Liver (tissue), 9 donors: ENCODE measurements around the gene ADAM10. TPM values are rescaled to one million over a fixed set of nuclear protein-coding genes. Genes with fewer than 3 reads are reported as not detected.

ENCODE experiments used
- DNase-seq: peaks from one replicate; pipeline ENCODE4 v3.0.0-alpha.2; 2017; ENCODE audit warnings: low spot score
- H3K27ac ChIP-seq, 2 donors: one replicate each; pipeline ENCODE4 v1.7.0; 2013; ENCODE audit warnings: inconsistent platforms in 2 of 2, low read length in 2 of 2, control low read depth in 1 of 2, low read depth in 1 of 2, mild to moderate bottlenecking in 1 of 2
- H3K27me3 ChIP-seq, 4 donors: one replicate each; pipeline versions ENCODE4 v1.6.1 to v1.7.0; 2013; ENCODE audit warnings: low read length in 3 of 4, inconsistent platforms in 1 of 4, mild to moderate bottlenecking in 1 of 4, moderate library complexity in 1 of 4; ENCODE audit not compliant: control insufficient read depth in 4 of 4, insufficient read depth in 4 of 4
- H3K36me3 ChIP-seq, 4 donors: one replicate each; pipeline versions ENCODE4 v1.6.1 to v1.7.0; 2013; ENCODE audit warnings: low read length in 3 of 4, mild to moderate bottlenecking in 3 of 4, low read depth in 1 of 4, moderate library complexity in 1 of 4; ENCODE audit not compliant: control insufficient read depth in 4 of 4, insufficient read depth in 3 of 4
- H3K4me1 ChIP-seq, 4 donors: one replicate each; pipeline versions ENCODE4 v1.6.1 to v1.7.0; 2013; ENCODE audit warnings: low read length in 3 of 4, mild to moderate bottlenecking in 3 of 4, moderate library complexity in 1 of 4; ENCODE audit not compliant: control insufficient read depth in 4 of 4, insufficient read depth in 4 of 4
- H3K4me3 ChIP-seq, 3 donors: one replicate each; pipeline versions ENCODE4 v1.6.1 to v1.7.0; 2013; ENCODE audit warnings: low read length in 3 of 3, control low read depth in 1 of 3, low read depth in 1 of 3, mild to moderate bottlenecking in 1 of 3
- H3K9ac ChIP-seq, 2 donors: one replicate each; pipeline ENCODE4 v1.7.0; 2013; ENCODE audit warnings: low read length in 2 of 2, mild to moderate bottlenecking in 2 of 2, moderate library complexity in 2 of 2, control low read depth in 1 of 2, low read depth in 1 of 2
- H3K9me3 ChIP-seq, 4 donors: one replicate each; pipeline versions ENCODE4 v1.6.1 to v1.7.0; 2013; ENCODE audit warnings: low read length in 3 of 4; ENCODE audit not compliant: control insufficient read depth in 4 of 4
- ATF3 ChIP-seq: IDR thresholded peaks from 2 replicates; pipeline ENCODE4 v1.6.1; 2016; ENCODE audit warnings: antibody characterized with exemption
- CTCF ChIP-seq: fragments of 150-350 bp; IDR thresholded peaks from 2 replicates; pipeline ENCODE4 v1.5.1; 2017; ENCODE audit warnings: improper control_type of control experiment, low read depth, low read length; ENCODE audit not compliant: missing input control
- EGR1 ChIP-seq, 2 donors: IDR thresholded peaks; 2 replicates each; pipeline ENCODE4 v1.6.1; 2016 to 2018; ENCODE audit warnings: antibody characterized with exemption in 2 of 2, low read depth in 2 of 2
- FOXA1 ChIP-seq: IDR thresholded peaks from 2 replicates; pipeline ENCODE4 v1.6.1; 2016; ENCODE audit warnings: antibody characterized with exemption
- FOXA2 ChIP-seq: IDR thresholded peaks from 2 replicates; pipeline ENCODE4 v1.6.1; 2016; ENCODE audit warnings: antibody characterized with exemption
- GABPA ChIP-seq, 2 donors: IDR thresholded peaks in 1 of 2; conservative IDR thresholded peaks in 1 of 2; 2 replicates each; pipeline ENCODE4 v1.6.1; 2016; ENCODE audit warnings: antibody characterized with exemption in 2 of 2, mild to moderate bottlenecking in 1 of 2, moderate library complexity in 1 of 2
- HNF4A ChIP-seq, 2 donors: conservative IDR thresholded peaks; 2 replicates each; pipeline ENCODE4 v1.6.1; 2016; ENCODE audit warnings: antibody characterized with exemption in 2 of 2, mild to moderate bottlenecking in 2 of 2
- HNF4G ChIP-seq: IDR thresholded peaks from 2 replicates; pipeline ENCODE4 v1.6.1; 2016; ENCODE audit warnings: antibody characterized with exemption
- JUND ChIP-seq, 2 donors: IDR thresholded peaks; 2 replicates each; pipeline ENCODE4 v1.6.1; 2016; ENCODE audit warnings: antibody characterized with exemption in 2 of 2
- MAX ChIP-seq: IDR thresholded peaks from 2 replicates; pipeline ENCODE4 v1.6.1; 2016; ENCODE audit warnings: antibody characterized with exemption
- NR2F2 ChIP-seq: IDR thresholded peaks from 2 replicates; pipeline ENCODE4 v1.6.1; 2016; ENCODE audit warnings: antibody characterized with exemption
- RAD21 ChIP-seq, 2 donors: IDR thresholded peaks; 2 replicates each; pipeline ENCODE4 v1.6.1; 2016; ENCODE audit warnings: antibody characterized with exemption in 2 of 2, mild to moderate bottlenecking in 2 of 2
- REST ChIP-seq: IDR thresholded peaks from 2 replicates; pipeline ENCODE4 v1.6.1; 2016; ENCODE audit warnings: antibody characterized with exemption, mild to moderate bottlenecking
- RXRA ChIP-seq, 2 donors: IDR thresholded peaks; 2 replicates each; pipeline ENCODE4 v1.6.1; 2017 to 2018; ENCODE audit warnings: antibody characterized with exemption in 2 of 2, mild to moderate bottlenecking in 1 of 2
- SP1 ChIP-seq: IDR thresholded peaks from 2 replicates; pipeline ENCODE4 v1.6.1; 2018; ENCODE audit warnings: antibody characterized with exemption, mild to moderate bottlenecking
- TAF1 ChIP-seq: conservative IDR thresholded peaks from 2 replicates; pipeline ENCODE4 v1.6.1; 2016; ENCODE audit warnings: antibody characterized with exemption, mild to moderate bottlenecking
- YY1 ChIP-seq: IDR thresholded peaks from 2 replicates; pipeline ENCODE4 v1.6.1; 2016; ENCODE audit warnings: antibody characterized with exemption, mild to moderate bottlenecking
- ZBTB33 ChIP-seq: IDR thresholded peaks from 2 replicates; pipeline ENCODE4 v1.6.1; 2016; ENCODE audit warnings: antibody characterized with exemption
- WGBS: extraction: QIAGEN DNeasy Blood & Tissue Kit; methylation state at CpG from one replicate; pipeline ENCODE4 v1.1.7; 2013; 5-methylcytosine and 5-hydroxymethylcytosine counted together
- polyA plus RNA-seq, 2 donors: library from polyadenylated mRNA; stranded (reverse) in 1 of 2; unstranded in 1 of 2; fragments of 200-250 nt in 1 of 2; fragments of >200 nt in 1 of 2; fragmentation: Nextera tagmentation in 1 of 2; extraction: Ambion mirVana in 1 of 2; gene quantifications; one replicate each; pipeline versions ENCODE4 v1.2.1 to v1.2.3, GENCODE V29; 2013 to 2015
- total RNA-seq, 2 donors: library from RNA; depleted of rRNA; stranded (reverse); fragments of >200 nt; gene quantifications; one replicate each; pipeline ENCODE4 v1.2.3, GENCODE V29; 2014
- donor health status: healthy.
- donor health status: healthy.
- donor health status: healthy.
- donor health status: healthy.
- donor health status: healthy.

ADAM10 gene
- total and polyA plus RNA-seq, 4 donors: 12.6 to 55.6 (median 34.6) TPM

- Histone ChIP-seq H3K36me3 (peaks cover 0 to 4% (median 2%) of the 10 kb centered on the region in 4 donors), H3K9ac (no peak overlapping the region), H3K27me3 (no peaks in the 10 kb centered on the region), H3K4me3 (no peak overlapping the region), H3K9me3 (peaks cover 0 to 3% (median 1%) of the 10 kb centered on the region in 4 donors), H3K27ac (no peak overlapping the region), H3K4me1 (peaks cover 0 to 4% (median 0%) of the 10 kb centered on the region in 4 donors)
- TF ChIP-seq MAX (no peak), FOXA2 (no peak), CTCF (no peak), FOXA1 (no peak), REST (no peak), ATF3 (no peak), HNF4A (conservative IDR thresholded peaks at IDR 0.05) (no peak), TAF1 (no peak), GABPA (IDR thresholded peaks at IDR 0.05 in 1 of 2, conservative IDR thresholded peaks at IDR 0.05 in 1 of 2) (no peak), JUND (IDR thresholded peaks at IDR 0.05) (no peak), NR2F2 (no peak), YY1 (no peak), RAD21 (IDR thresholded peaks at IDR 0.05) (no peak), RXRA (IDR thresholded peaks at IDR 0.05) (no peak), SP1 (no peak), EGR1 (IDR thresholded peaks at IDR 0.05; ENCODE audit: low read depth in 2 of 2) (no peak), ZBTB33 (no peak), HNF4G (no peak)
- 99% methylated on average over 6 of the region's 6 CpGs for WGBS
- no peak for DNase-seq
Observed at GRCh38 chr15:58696738-58697137, 52.8 kb downstream of the ADAM10 start.
